AG09319 (cell line): Measurements from ENCODE around the gene MRPL38.

Experiments
- DNase-seq: peaks from one replicate; pipeline ENCODE4 v3.0.0-alpha.2; 2010; ENCODE audit warnings: low read depth; ENCODE audit errors: extremely low read depth
- CTCF ChIP-seq: IDR thresholded peaks from 2 replicates; pipeline ENCODE4 v1.5.1; 2011; ENCODE audit warnings: low read depth, mild to moderate bottlenecking, inconsistent platforms, low read length, moderate library complexity

The MRPL38 gene

GRCh38 chr17:75850928-75851692 lies 53.6 kb downstream of the MRPL38 start:
- no peak for DNase-seq
- no peak for TF ChIP-seq CTCF

GRCh38 chr17:75849724-75850123 lies 55.0 kb downstream of the MRPL38 start:
- no peak for TF ChIP-seq CTCF
- DNase-seq: no peak

- no peak for DNase-seq
- no peak for TF ChIP-seq CTCF
These were observed 55.4 kb downstream of the MRPL38 start for GRCh38 chr17:75849279-75849646.
